Trophoblast cell (in vitro differentiated cells and primary cell): ENCODE results near the gene FOXP4.

Experiments used
- DNase-seq, 2 donors: peaks; one replicate each; pipeline ENCODE4 v3.0.0-alpha.2; 2016
- H2AFZ ChIP-seq: 2 replicates; pipeline ENCODE4 v1.6.1; 2013; ENCODE audit warnings: low read length, moderate library complexity, mild to moderate bottlenecking; ENCODE audit not compliant: insufficient read depth, poor library complexity
- H2AK5ac ChIP-seq: 2 replicates; pipeline ENCODE4 v1.6.1; 2013; ENCODE audit warnings: mild to moderate bottlenecking, low read length
- H2BK120ac ChIP-seq: 2 replicates; pipeline ENCODE4 v1.6.1; 2013; ENCODE audit warnings: low read length, mild to moderate bottlenecking, moderate library complexity; ENCODE audit not compliant: insufficient read depth, poor library complexity
- H2BK12ac ChIP-seq: 2 replicates; pipeline ENCODE4 v1.6.1; 2013; ENCODE audit warnings: mild to moderate bottlenecking, low read length, moderate library complexity
- H2BK5ac ChIP-seq: 2 replicates; pipeline ENCODE4 v1.6.1; 2013; ENCODE audit warnings: low read length, low read depth, moderate library complexity, mild to moderate bottlenecking; ENCODE audit not compliant: poor library complexity
- H3K14ac ChIP-seq: 2 replicates; pipeline ENCODE4 v1.6.1; 2013; ENCODE audit warnings: mild to moderate bottlenecking, low read length
- H3K18ac ChIP-seq: 2 replicates; pipeline ENCODE4 v1.6.1; 2013; ENCODE audit warnings: mild to moderate bottlenecking, low read length
- H3K23ac ChIP-seq: 2 replicates; pipeline ENCODE4 v1.6.1; 2013; ENCODE audit warnings: low read length
- H3K27ac ChIP-seq: 2 replicates; pipeline ENCODE4 v1.5.1; 2013; ENCODE audit warnings: low read depth, mild to moderate bottlenecking, inconsistent platforms, low read length, moderate library complexity
- H3K27me3 ChIP-seq: 2 replicates; pipeline ENCODE4 v1.6.1; 2013; ENCODE audit warnings: inconsistent platforms, mild to moderate bottlenecking, low read length, moderate library complexity; ENCODE audit not compliant: insufficient read depth
- H3K36me3 ChIP-seq, 2 experiments: 1 replicate in 1 of 2; 2 replicates in 1 of 2; pipeline ENCODE4 v1.6.1; 2013; ENCODE audit warnings: low read length in 2 of 2, mild to moderate bottlenecking in 2 of 2, moderate library complexity in 1 of 2; ENCODE audit not compliant: insufficient read depth in 2 of 2, control insufficient read depth in 1 of 2
- H3K4ac ChIP-seq: 2 replicates; pipeline ENCODE4 v1.6.1; 2013; ENCODE audit warnings: low read depth, mild to moderate bottlenecking, low read length, moderate library complexity
- H3K4me1 ChIP-seq, 2 experiments: 1 replicate in 1 of 2; 2 replicates in 1 of 2; pipeline ENCODE4 v1.6.1; 2013; ENCODE audit warnings: low read length in 2 of 2, mild to moderate bottlenecking in 2 of 2, moderate library complexity in 1 of 2; ENCODE audit not compliant: insufficient read depth in 2 of 2, control insufficient read depth in 1 of 2
- H3K4me2 ChIP-seq: 2 replicates; pipeline ENCODE4 v1.6.1; 2013; ENCODE audit warnings: inconsistent platforms, mild to moderate bottlenecking, low read length, moderate library complexity
- H3K4me3 ChIP-seq: 2 replicates; pipeline ENCODE4 v1.5.1; 2013; ENCODE audit warnings: mild to moderate bottlenecking, low read depth, low read length, inconsistent platforms
- H3K79me1 ChIP-seq: one replicate; pipeline ENCODE4 v1.6.1; 2013; ENCODE audit warnings: low read length
- H3K79me2 ChIP-seq: 2 replicates; pipeline ENCODE4 v1.6.1; 2013; ENCODE audit warnings: low read length, mild to moderate bottlenecking; ENCODE audit not compliant: control insufficient read depth, insufficient read depth, poor library complexity
- H3K9ac ChIP-seq: 2 replicates; pipeline ENCODE4 v1.6.1; 2013; ENCODE audit warnings: mild to moderate bottlenecking, low read length
- H3K9me3 ChIP-seq: 2 replicates; pipeline ENCODE4 v1.6.1; 2013; ENCODE audit warnings: low read depth, mild to moderate bottlenecking, control low read depth, inconsistent platforms, low read length; ENCODE audit not compliant: insufficient read depth
- H4K12ac ChIP-seq: 2 replicates; pipeline ENCODE4 v1.6.1; 2013; ENCODE audit warnings: low read depth, mild to moderate bottlenecking, low read length, moderate library complexity
- H4K8ac ChIP-seq: 2 replicates; pipeline ENCODE4 v1.6.1; 2013; ENCODE audit warnings: low read depth, mild to moderate bottlenecking, low read length, moderate library complexity
- H4K91ac ChIP-seq: one replicate; pipeline ENCODE4 v1.6.1; 2013; ENCODE audit warnings: low read depth, mild to moderate bottlenecking, low read length, moderate library complexity
- WGBS: extraction: QIAGEN DNeasy Blood & Tissue Kit; methylation state at CpG from one replicate; pipeline ENCODE4 v1.1.7; 2013; ENCODE audit warnings: missing lambda C conversion rate; ENCODE audit not compliant: insufficient read length, insufficient coverage; ENCODE audit errors: extremely low coverage; 5-methylcytosine and 5-hydroxymethylcytosine counted together

Gene FOXP4

GRCh38 chr6:41648921-41649320, 102.7 kb downstream of the FOXP4 start:
- peaks cover 2% of the 10 kb centered on the region for H3K9me3 ChIP-seq
- no CpG with 5 or more reads among the region's 5 CpGs for WGBS
- H3K36me3 ChIP-seq, result peaks cover 89 to 91% of the 10 kb centered on the region in 2 experiments
- H3K79me2 ChIP-seq, result peaks cover 7% of the 10 kb centered on the region
- H2AFZ ChIP-seq, result no peak overlapping the region
- H3K23ac ChIP-seq, result no peak overlapping the region
- H3K14ac ChIP-seq, result no peak overlapping the region
- H2AK5ac ChIP-seq, result no peak overlapping the region
- no peak overlapping the region for H3K9ac ChIP-seq
- no peak overlapping the region for H3K4me2 ChIP-seq
- peaks cover 15% of the 10 kb centered on the region for H3K79me1 ChIP-seq
- DNase-seq, result no peak
- no peak overlapping the region for H2BK12ac ChIP-seq
- H4K91ac ChIP-seq, result no peak overlapping the region
- H4K12ac ChIP-seq, result no peak overlapping the region
- H2BK120ac ChIP-seq, result no peak overlapping the region
- no peak overlapping the region for H4K8ac ChIP-seq
- peak overlapping the region; percentile 23 for H3K4ac ChIP-seq
- H3K4me3 ChIP-seq, result no peak overlapping the region
- H3K27ac ChIP-seq, result no peak overlapping the region
- no peak overlapping the region for H3K18ac ChIP-seq
- H2BK5ac ChIP-seq, result no peak overlapping the region
- no peaks in the 10 kb centered on the region for H3K27me3 ChIP-seq
- peaks cover 36 to 47% of the 10 kb centered on the region in 2 experiments for H3K4me1 ChIP-seq

GRCh38 chr6:41649596-41649995, 103.4 kb downstream of the FOXP4 start:
- Histone ChIP-seq H3K27me3 (no peaks in the 10 kb centered on the region), H3K9me3 (peaks cover 2% of the 10 kb centered on the region), H3K9ac (no peak overlapping the region), H4K91ac (no peak overlapping the region), H3K4ac (no peak overlapping the region), H3K27ac (no peak overlapping the region), H2BK120ac (no peak overlapping the region), H3K14ac (no peak overlapping the region), H2BK5ac (no peak overlapping the region), H3K36me3 (peaks cover 88 to 92% of the 10 kb centered on the region in 2 experiments), H3K18ac (no peak overlapping the region), H3K79me2 (peaks cover 4% of the 10 kb centered on the region), H2BK12ac (no peak overlapping the region), H2AK5ac (no peak overlapping the region), H3K4me2 (no peak overlapping the region), H3K4me3 (no peak overlapping the region), H3K23ac (no peak overlapping the region), H4K8ac (no peak overlapping the region), H3K79me1 (peaks cover 9% of the 10 kb centered on the region), H4K12ac (no peak overlapping the region), H2AFZ (no peak overlapping the region), H3K4me1 (peaks cover 34 to 41% of the 10 kb centered on the region in 2 experiments)
- no peak for DNase-seq
- no CpG with 5 or more reads among the region's 10 CpGs for WGBS

- Histone ChIP-seq H3K9ac (no peak overlapping the region), H4K91ac (no peak overlapping the region), H3K27ac (no peak overlapping the region), H3K4ac (no peak overlapping the region), H3K14ac (no peak overlapping the region), H4K8ac (no peak overlapping the region), H3K4me1 (peaks cover 31 to 38% of the 10 kb centered on the region in 2 experiments), H3K23ac (no peak overlapping the region), H3K4me2 (no peak overlapping the region), H3K9me3 (peaks cover 2% of the 10 kb centered on the region), H2BK5ac (no peak overlapping the region), H3K18ac (no peak overlapping the region), H3K79me2 (peaks cover 4% of the 10 kb centered on the region), H4K12ac (no peak overlapping the region), H3K27me3 (no peaks in the 10 kb centered on the region), H3K36me3 (peaks cover 85 to 92% of the 10 kb centered on the region in 2 experiments), H2BK120ac (no peak overlapping the region), H2BK12ac (no peak overlapping the region), H2AK5ac (no peak overlapping the region), H3K79me1 (peaks cover 4% of the 10 kb centered on the region), H3K4me3 (no peak overlapping the region), H2AFZ (no peak overlapping the region)
- WGBS, result no CpG with 5 or more reads among the region's 2 CpGs
- no peak for DNase-seq
Measured at GRCh38 chr6:41650120-41650519, 103.9 kb downstream of the FOXP4 start.

- Histone ChIP-seq H3K27me3 (no peaks in the 10 kb centered on the region), H3K4me2 (no peak overlapping the region), H3K14ac (no peak overlapping the region), H3K9ac (no peak overlapping the region), H3K4me1 (peaks cover 35 to 39% of the 10 kb centered on the region in 2 experiments), H3K4me3 (no peak overlapping the region), H4K8ac (no peak overlapping the region), H3K18ac (no peak overlapping the region), H3K9me3 (no peaks in the 10 kb centered on the region), H3K36me3 (peaks cover 72 to 79% of the 10 kb centered on the region in 2 experiments), H4K12ac (no peak overlapping the region), H2BK5ac (no peak overlapping the region), H2BK120ac (no peak overlapping the region), H3K4ac (no peak overlapping the region), H3K23ac (no peak overlapping the region), H4K91ac (no peak overlapping the region), H2BK12ac (no peak overlapping the region), H3K79me1 (peaks cover 12% of the 10 kb centered on the region), H3K79me2 (no peaks in the 10 kb centered on the region), H2AK5ac (no peak overlapping the region), H2AFZ (no peak overlapping the region), H3K27ac (peak overlapping the region; percentile 1)
- no CpG with 5 or more reads among the region's 11 CpGs for WGBS
- DNase-seq, result no peak
Measured at GRCh38 chr6:41651246-41651961, 105.2 kb downstream of the FOXP4 start.
